ENCODE results near the gene STRIP2.

The STRIP2 gene

GRCh38 chr7:129433847-129434674 lies at the start of gene STRIP2:
TSS of gene STRIP2 (plus strand) at chr7:129434432. CDS start at chr7:129434473, 41 bp downstream.
- peak; percentile 12 for TF ChIP-seq CTCF (IDR thresholded peaks at IDR 0.05; ENCODE audit: control insufficient read depth, insufficient read depth, low read depth, low read length, missing control alignments)
- H3K4me3 ChIP-seq (ENCODE audit: control insufficient read depth, low read depth, low read length): peak within 1 kb of the TSS; percentile 71
- DNase-seq (ENCODE audit: low read depth): no peak

- H3K4me3 ChIP-seq (ENCODE audit: control insufficient read depth, low read depth, low read length): no peak overlapping the region
- no peak for DNase-seq (ENCODE audit: low read depth)
- no peak for TF ChIP-seq CTCF (IDR thresholded peaks at IDR 0.05; ENCODE audit: control insufficient read depth, insufficient read depth, low read depth, low read length, missing control alignments)
Measured at GRCh38 chr7:129385116-129385515, 49.1 kb upstream of the STRIP2 start.

DNA sequence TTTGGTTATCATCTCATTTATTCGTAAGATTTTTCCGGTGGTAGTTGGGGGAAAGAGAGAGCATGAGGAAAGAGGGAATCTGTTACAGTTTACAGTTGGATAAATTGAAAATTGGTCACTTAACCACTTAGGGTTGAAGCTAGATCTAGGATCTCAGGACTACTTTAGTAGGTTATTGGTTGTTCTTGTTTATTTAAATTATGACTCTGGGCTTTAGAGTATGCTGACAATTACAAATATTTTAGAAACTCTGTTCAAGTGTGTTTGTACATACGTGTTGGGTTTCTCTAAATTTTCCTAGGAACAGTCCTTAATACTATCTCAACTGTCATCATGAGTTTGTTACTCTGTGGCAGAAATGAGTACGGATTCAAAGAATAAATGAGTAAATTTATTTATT lies 48.6 kb upstream of the STRIP2 start:
- no peak for TF ChIP-seq CTCF (IDR thresholded peaks at IDR 0.05; ENCODE audit: control insufficient read depth, insufficient read depth, low read depth, low read length, missing control alignments)
- no peak overlapping the region for H3K4me3 ChIP-seq (ENCODE audit: control insufficient read depth, low read depth, low read length)
- DNase-seq (ENCODE audit: low read depth): no peak

DNA sequence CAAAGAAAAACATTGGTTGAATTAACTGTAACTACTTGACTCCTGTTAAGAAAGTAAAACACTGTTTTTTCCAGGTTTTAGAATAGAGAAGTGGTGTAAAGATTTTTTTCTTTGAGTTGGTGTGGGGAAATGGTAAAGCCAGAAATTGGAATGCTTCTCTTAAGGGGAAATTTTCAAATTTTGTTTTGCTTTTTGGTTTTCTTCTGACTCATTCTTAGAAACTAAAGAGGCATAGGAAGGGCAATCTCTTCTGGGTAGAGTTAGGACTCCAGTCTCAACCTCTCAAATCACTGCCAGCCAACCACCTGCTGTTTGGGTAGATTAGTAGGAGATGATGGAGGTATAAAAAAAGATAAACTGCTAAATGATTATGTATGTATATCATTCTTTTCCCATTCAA lies 47.7 kb upstream of the STRIP2 start:
- no peak for TF ChIP-seq CTCF (IDR thresholded peaks at IDR 0.05; ENCODE audit: control insufficient read depth, insufficient read depth, low read depth, low read length, missing control alignments)
- H3K4me3 ChIP-seq (ENCODE audit: control insufficient read depth, low read depth, low read length): no peak overlapping the region
- no peak for DNase-seq (ENCODE audit: low read depth)

- H3K4me3 ChIP-seq (ENCODE audit: control insufficient read depth, low read depth, low read length): no peak overlapping the region
- no peak for DNase-seq (ENCODE audit: low read depth)
- no peak for TF ChIP-seq CTCF (IDR thresholded peaks at IDR 0.05; ENCODE audit: control insufficient read depth, insufficient read depth, low read depth, low read length, missing control alignments)
Measured at GRCh38 chr7:129387537-129387936, 46.7 kb upstream of the STRIP2 start.

DNA sequence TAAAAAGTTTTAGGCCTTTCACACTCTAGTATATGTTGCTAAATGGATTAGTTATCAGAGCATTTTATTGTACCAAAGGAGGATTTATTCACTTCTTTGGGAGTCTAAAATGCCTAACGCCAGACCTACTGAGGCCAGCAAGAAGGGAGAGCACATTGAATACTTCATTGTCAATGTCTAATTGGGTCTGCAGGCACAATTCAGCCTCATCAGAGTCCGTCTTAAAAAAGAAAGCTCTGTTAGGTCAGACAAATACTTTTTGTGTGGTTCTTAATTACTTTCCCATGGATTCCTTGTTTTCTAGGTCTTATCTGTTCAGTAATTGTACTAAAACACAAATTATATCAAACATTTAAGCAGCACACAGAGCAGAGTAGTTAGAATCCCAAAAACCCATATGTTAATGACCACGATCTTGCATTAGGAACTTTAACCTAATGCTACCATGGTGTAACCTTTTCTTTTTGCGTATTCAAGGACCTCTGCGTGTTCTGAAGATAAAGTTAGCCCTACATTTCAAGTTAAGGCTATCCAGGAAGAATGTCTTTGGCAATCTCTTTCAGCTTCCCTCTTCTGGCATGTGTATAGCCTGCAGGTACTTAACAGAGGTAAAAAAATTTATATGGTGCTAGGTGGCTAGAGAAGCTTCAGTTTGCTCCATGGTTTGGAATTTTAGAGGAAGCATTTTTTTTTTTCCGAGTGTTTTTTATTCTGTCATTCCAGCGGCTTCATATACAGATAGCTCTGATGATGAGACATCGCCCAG lies 45.7 kb upstream of the STRIP2 start:
- DNase-seq (ENCODE audit: low read depth): no peak
- TF ChIP-seq CTCF (IDR thresholded peaks at IDR 0.05; ENCODE audit: control insufficient read depth, insufficient read depth, low read depth, low read length, missing control alignments): no peak
- no peak overlapping the region for H3K4me3 ChIP-seq (ENCODE audit: control insufficient read depth, low read depth, low read length)

All from AG09309 (cell line).